Measurements from ENCODE around the gene FAM9A.

FAM9A gene

GRCh38 chrX:8845469-8845868 is 44.3 kb upstream of the FAM9A start:
- H3K9me3 ChIP-seq (replicated peaks in 1 of 2; ENCODE audit: control insufficient read depth in 2 of 2, insufficient read depth in 1 of 2, low read depth in 1 of 2, low read length in 2 of 2) = no peaks in the 10 kb centered on the region
- H4K91ac ChIP-seq (ENCODE audit: low read depth, low read length, poor library complexity) = no peak overlapping the region
- no peak overlapping the region for H2AK5ac ChIP-seq (ENCODE audit: low read depth, low read length)
- no peak overlapping the region for H2BK15ac ChIP-seq (ENCODE audit: low read length)
- H3K9ac ChIP-seq (ENCODE audit: low read depth, low read length, poor library complexity) = no peak overlapping the region
- no peak overlapping the region for H3K18ac ChIP-seq (ENCODE audit: low read length)
- H2AFZ ChIP-seq (ENCODE audit: low read length) = no peak overlapping the region
- H3K4ac ChIP-seq (ENCODE audit: low read length) = no peak overlapping the region
- H3K27ac ChIP-seq (replicated peaks; ENCODE audit: low read length) = no peak overlapping the region
- H3K36me3 ChIP-seq (replicated peaks in 1 of 2; ENCODE audit: control insufficient read depth in 2 of 2, insufficient read depth in 2 of 2, low read length in 2 of 2) = no peaks in the 10 kb centered on the region
- DNase-seq (ENCODE audit: low spot score) = no peak
- H2BK120ac ChIP-seq (ENCODE audit: low read depth, low read length) = no peak overlapping the region
- no peak overlapping the region for H4K8ac ChIP-seq (ENCODE audit: low read depth, low read length)
- no peak overlapping the region for H3K4me2 ChIP-seq (ENCODE audit: insufficient read depth, low read length, poor library complexity, severe bottlenecking)
- H3K79me1 ChIP-seq (ENCODE audit: low read depth, low read length) = no peaks in the 10 kb centered on the region
- H3K27me3 ChIP-seq (ENCODE audit: control insufficient read depth in 3 of 3, insufficient read depth in 3 of 3, low read depth in 1 of 3, low read length in 3 of 3) = no peaks in the 10 kb centered on the region
- no peaks in the 10 kb centered on the region for H3K4me1 ChIP-seq (ENCODE audit: control insufficient read depth in 2 of 2, insufficient read depth in 1 of 2, low read depth in 1 of 2, low read length in 2 of 2)
- no peak overlapping the region for H3K14ac ChIP-seq (ENCODE audit: low read length)
- no peak overlapping the region for H2BK5ac ChIP-seq (ENCODE audit: low read length)
- no peak overlapping the region for H2BK12ac ChIP-seq (ENCODE audit: low read length)
- WGBS, 2 donors (ENCODE audit: extremely low coverage in 2 of 2, insufficient read length in 2 of 2, insufficient replicate concordance in 1 of 2) = no CpG with 5 or more reads among the region's 10 CpGs
- H3K4me3 ChIP-seq (ENCODE audit: low read length in 2 of 2) = no peak overlapping the region
- no peak overlapping the region for H3K23ac ChIP-seq (ENCODE audit: low read depth, low read length, poor library complexity)

DNA sequence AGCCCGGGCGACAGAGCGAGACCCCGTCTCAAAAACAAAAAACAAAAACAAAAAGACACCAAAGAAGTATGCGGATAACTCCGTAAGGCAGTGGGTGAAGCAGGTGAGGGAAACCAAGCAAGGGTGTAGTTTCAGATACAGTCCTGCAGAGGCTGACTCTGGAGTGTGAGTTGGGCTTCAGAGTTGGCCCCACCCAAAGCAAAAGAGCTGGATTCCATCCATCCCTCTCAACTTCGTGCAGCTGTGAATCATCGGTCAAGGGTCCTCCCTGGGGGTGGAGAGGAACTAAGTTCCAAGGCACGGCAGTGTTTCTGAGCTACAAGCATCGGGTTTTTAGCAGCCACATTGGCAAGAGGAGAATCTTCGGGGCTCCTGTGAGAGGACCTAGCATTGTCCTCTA is 43.9 kb upstream of the FAM9A start:
- Histone ChIP-seq H3K23ac (ENCODE audit: low read depth, low read length, poor library complexity) (no peak overlapping the region), H2BK12ac (ENCODE audit: low read length) (no peak overlapping the region), H2BK120ac (ENCODE audit: low read depth, low read length) (no peak overlapping the region), H3K36me3 (replicated peaks in 1 of 2; ENCODE audit: control insufficient read depth in 2 of 2, insufficient read depth in 2 of 2, low read length in 2 of 2) (no peaks in the 10 kb centered on the region), H3K9me3 (replicated peaks in 1 of 2; ENCODE audit: control insufficient read depth in 2 of 2, insufficient read depth in 1 of 2, low read depth in 1 of 2, low read length in 2 of 2) (no peaks in the 10 kb centered on the region), H3K4ac (ENCODE audit: low read length) (no peak overlapping the region), H4K8ac (ENCODE audit: low read depth, low read length) (no peak overlapping the region), H3K4me2 (ENCODE audit: insufficient read depth, low read length, poor library complexity, severe bottlenecking) (no peak overlapping the region), H2AK5ac (ENCODE audit: low read depth, low read length) (no peak overlapping the region), H3K14ac (ENCODE audit: low read length) (no peak overlapping the region), H4K91ac (ENCODE audit: low read depth, low read length, poor library complexity) (no peak overlapping the region), H3K18ac (ENCODE audit: low read length) (no peak overlapping the region), H2BK5ac (ENCODE audit: low read length) (no peak overlapping the region), H3K4me3 (ENCODE audit: low read length in 2 of 2) (no peak overlapping the region), H3K27ac (replicated peaks; ENCODE audit: low read length) (no peak overlapping the region), H3K79me1 (ENCODE audit: low read depth, low read length) (no peaks in the 10 kb centered on the region), H3K4me1 (ENCODE audit: control insufficient read depth in 2 of 2, insufficient read depth in 1 of 2, low read depth in 1 of 2, low read length in 2 of 2) (no peaks in the 10 kb centered on the region), H2AFZ (ENCODE audit: low read length) (no peak overlapping the region), H3K9ac (ENCODE audit: low read depth, low read length, poor library complexity) (no peak overlapping the region), H2BK15ac (ENCODE audit: low read length) (no peak overlapping the region), H3K27me3 (ENCODE audit: control insufficient read depth in 3 of 3, insufficient read depth in 3 of 3, low read depth in 1 of 3, low read length in 3 of 3) (no peaks in the 10 kb centered on the region)
- no peak for DNase-seq (ENCODE audit: low spot score)
- no CpG with 5 or more reads among the region's 11 CpGs for WGBS, 2 donors (ENCODE audit: extremely low coverage in 2 of 2, insufficient read length in 2 of 2, insufficient replicate concordance in 1 of 2)

GRCh38 chrX:8844157-8844556 is 43.0 kb upstream of the FAM9A start:
- Histone ChIP-seq H3K4me3 (ENCODE audit: low read length in 2 of 2) (no peak overlapping the region), H3K9me3 (replicated peaks in 1 of 2; ENCODE audit: control insufficient read depth in 2 of 2, insufficient read depth in 1 of 2, low read depth in 1 of 2, low read length in 2 of 2) (no peaks in the 10 kb centered on the region), H3K9ac (ENCODE audit: low read depth, low read length, poor library complexity) (no peak overlapping the region), H2BK120ac (ENCODE audit: low read depth, low read length) (no peak overlapping the region), H3K79me1 (ENCODE audit: low read depth, low read length) (no peaks in the 10 kb centered on the region), H3K27me3 (ENCODE audit: control insufficient read depth in 3 of 3, insufficient read depth in 3 of 3, low read depth in 1 of 3, low read length in 3 of 3) (no peaks in the 10 kb centered on the region), H3K14ac (ENCODE audit: low read length) (no peak overlapping the region), H2AFZ (ENCODE audit: low read length) (no peak overlapping the region), H3K23ac (ENCODE audit: low read depth, low read length, poor library complexity) (no peak overlapping the region), H3K4me2 (ENCODE audit: insufficient read depth, low read length, poor library complexity, severe bottlenecking) (no peak overlapping the region), H3K18ac (ENCODE audit: low read length) (no peak overlapping the region), H2BK15ac (ENCODE audit: low read length) (no peak overlapping the region), H2BK5ac (ENCODE audit: low read length) (no peak overlapping the region), H3K36me3 (replicated peaks in 1 of 2; ENCODE audit: control insufficient read depth in 2 of 2, insufficient read depth in 2 of 2, low read length in 2 of 2) (no peaks in the 10 kb centered on the region), H3K4ac (ENCODE audit: low read length) (no peak overlapping the region), H2BK12ac (ENCODE audit: low read length) (no peak overlapping the region), H3K27ac (replicated peaks; ENCODE audit: low read length) (no peak overlapping the region), H4K8ac (ENCODE audit: low read depth, low read length) (no peak overlapping the region), H3K4me1 (ENCODE audit: control insufficient read depth in 2 of 2, insufficient read depth in 1 of 2, low read depth in 1 of 2, low read length in 2 of 2) (no peaks in the 10 kb centered on the region), H2AK5ac (ENCODE audit: low read depth, low read length) (no peak overlapping the region), H4K91ac (ENCODE audit: low read depth, low read length, poor library complexity) (no peak overlapping the region)
- no CpG with 5 or more reads among the region's 1 CpG for WGBS, 2 donors (ENCODE audit: extremely low coverage in 2 of 2, insufficient read length in 2 of 2, insufficient replicate concordance in 1 of 2)
- no peak for DNase-seq (ENCODE audit: low spot score)

DNA sequence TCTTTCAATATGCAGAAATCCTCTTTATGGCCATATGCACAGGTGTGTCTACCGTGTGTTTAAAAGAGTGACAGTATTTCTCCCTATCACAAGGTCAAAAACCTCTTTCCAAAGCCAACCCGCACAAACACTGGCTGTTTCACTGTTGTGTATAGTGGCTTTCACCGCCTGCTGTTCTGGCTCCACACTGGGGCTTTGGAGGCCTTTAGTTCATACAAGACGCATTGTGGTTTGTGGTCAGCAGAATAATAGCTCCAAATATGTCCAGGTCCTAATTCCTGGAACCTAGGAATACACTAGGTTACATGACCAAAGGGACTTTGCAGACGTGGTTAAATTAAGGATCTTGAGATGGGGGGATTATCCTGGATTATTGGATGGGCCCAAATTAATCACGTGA is 40.7 kb upstream of the FAM9A start:
- Histone ChIP-seq H3K14ac (ENCODE audit: low read length) (no peak overlapping the region), H3K9ac (ENCODE audit: low read depth, low read length, poor library complexity) (no peak overlapping the region), H3K9me3 (replicated peaks in 1 of 2; ENCODE audit: control insufficient read depth in 2 of 2, insufficient read depth in 1 of 2, low read depth in 1 of 2, low read length in 2 of 2) (no peaks in the 10 kb centered on the region), H2AK5ac (ENCODE audit: low read depth, low read length) (no peak overlapping the region), H3K79me1 (ENCODE audit: low read depth, low read length) (no peaks in the 10 kb centered on the region), H4K91ac (ENCODE audit: low read depth, low read length, poor library complexity) (no peak overlapping the region), H3K27ac (replicated peaks; ENCODE audit: low read length) (no peak overlapping the region), H3K18ac (ENCODE audit: low read length) (no peak overlapping the region), H3K4me1 (ENCODE audit: control insufficient read depth in 2 of 2, insufficient read depth in 1 of 2, low read depth in 1 of 2, low read length in 2 of 2) (no peaks in the 10 kb centered on the region), H3K27me3 (ENCODE audit: control insufficient read depth in 3 of 3, insufficient read depth in 3 of 3, low read depth in 1 of 3, low read length in 3 of 3) (no peaks in the 10 kb centered on the region), H3K23ac (ENCODE audit: low read depth, low read length, poor library complexity) (no peak overlapping the region), H2BK15ac (ENCODE audit: low read length) (no peak overlapping the region), H2BK5ac (ENCODE audit: low read length) (no peak overlapping the region), H3K4me3 (ENCODE audit: low read length in 2 of 2) (no peak overlapping the region), H2BK12ac (ENCODE audit: low read length) (no peak overlapping the region), H3K36me3 (replicated peaks in 1 of 2; ENCODE audit: control insufficient read depth in 2 of 2, insufficient read depth in 2 of 2, low read length in 2 of 2) (no peaks in the 10 kb centered on the region), H2BK120ac (ENCODE audit: low read depth, low read length) (no peak overlapping the region), H4K8ac (ENCODE audit: low read depth, low read length) (no peak overlapping the region), H2AFZ (ENCODE audit: low read length) (no peak overlapping the region), H3K4me2 (ENCODE audit: insufficient read depth, low read length, poor library complexity, severe bottlenecking) (no peak overlapping the region), H3K4ac (ENCODE audit: low read length) (no peak overlapping the region)
- WGBS, 2 donors (ENCODE audit: extremely low coverage in 2 of 2, insufficient read length in 2 of 2, insufficient replicate concordance in 1 of 2) = no CpG with 5 or more reads among the region's 6 CpGs
- DNase-seq (ENCODE audit: low spot score) = no peak

Data from neuronal stem cell (in vitro differentiated cells).